ENCODE results near the gene STK11. TPM values are rescaled to one million over a fixed set of nuclear protein-coding genes. Genes with fewer than 3 reads are reported as not detected.

Gene STK11
- total and polyA plus RNA-seq, 2 experiments from 2014 or later, result 19.4 to 96.5 TPM

DNA sequence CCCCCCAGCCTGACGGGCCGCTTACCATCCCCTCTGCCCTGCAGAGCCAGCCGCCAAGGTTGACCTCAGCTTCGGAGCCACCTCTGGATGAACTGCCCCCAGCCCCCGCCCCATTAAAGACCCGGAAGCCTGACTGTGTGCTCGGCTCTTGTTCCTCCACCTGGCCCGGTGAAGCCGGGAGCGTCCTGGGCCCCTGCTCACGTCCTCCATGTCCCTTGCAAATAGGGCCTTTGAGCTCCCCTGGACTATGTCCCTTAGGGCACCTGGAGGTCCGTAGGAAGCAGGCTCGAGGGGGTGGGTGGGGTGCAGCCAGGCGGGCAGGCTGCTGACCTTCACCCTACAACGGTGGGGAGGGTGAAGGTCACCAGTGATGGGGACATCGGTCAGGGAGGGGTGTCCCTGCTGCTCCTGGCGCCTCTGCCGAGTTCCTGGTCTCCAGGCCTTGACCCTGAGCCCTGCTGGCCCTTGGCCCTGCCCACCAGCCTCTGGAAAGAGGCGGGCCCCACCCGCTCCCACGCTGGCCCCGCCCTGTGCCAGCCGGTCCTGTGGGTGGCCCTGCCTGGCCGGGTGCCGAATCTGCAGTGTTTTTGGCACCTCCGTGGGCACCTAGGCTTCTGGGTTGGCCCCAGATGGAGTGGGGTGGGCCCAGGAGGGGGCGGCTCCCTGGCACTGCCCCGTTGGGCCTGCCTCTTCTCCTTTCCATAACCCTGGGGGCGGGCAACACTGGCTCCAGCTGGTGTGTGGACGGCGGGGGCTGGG is 39.3 kb downstream of the STK11 start:
- Mint-ChIP-seq H3K27ac (peak overlapping the region; percentile 94), H3K4me1 (peaks cover 8% of the 10 kb centered on the region), H3K36me3 (ENCODE audit: low read depth) (peaks cover 4% of the 10 kb centered on the region; the same call in 2 of the 3 replicates), H3K9me3 (no peaks in the 10 kb centered on the region; the same call in 2 of the 3 replicates), H3K27me3 (ENCODE audit: insufficient read depth, low read depth, poor library complexity) (peaks cover 8% of the 10 kb centered on the region), H3K4me3 (peak overlapping the region; percentile 48; the same call in 2 of the 3 replicates)
- DNase-seq (ENCODE audit: low spot score), result no peak
- TF ChIP-seq ZNF114 (CRISPR knock-in tag; IDR thresholded peaks at IDR 0.05), result no peak
- TF ChIP-seq JUNB (IDR thresholded peaks at IDR 0.05; ENCODE audit: unreplicated experiment), result no peak
- TF ChIP-seq ZNF331 (CRISPR knock-in tag; IDR thresholded peaks at IDR 0.05; ENCODE audit: low read depth), result no peak
- no peak for TF ChIP-seq EZH2 (IDR thresholded peaks at IDR 0.05; ENCODE audit: low read depth, unreplicated experiment)
- no peak for TF ChIP-seq CREB1 (CRISPR knock-in tag; IDR thresholded peaks at IDR 0.05; ENCODE audit: low read depth)
- peaks cover 3% of the 10 kb centered on the region; the same call in 1 of the 2 replicates for H3K4me1 ChIP-seq (ENCODE audit: insufficient read depth)
- no peak overlapping the region for H3K27ac ChIP-seq (ENCODE audit: low read depth)
- no peak overlapping the region for H3K4me2 ChIP-seq
- no peaks in the 10 kb centered on the region for H3K36me3 ChIP-seq (ENCODE audit: insufficient read depth)
- peaks cover 7% of the 10 kb centered on the region for H3K79me2 ChIP-seq (replicated peaks; ENCODE audit: insufficient read depth)
- H4K20me1 ChIP-seq (replicated peaks; ENCODE audit: insufficient read depth), result peaks cover 3% of the 10 kb centered on the region; the same call in 1 of the 2 replicates
- ATAC-seq, result no peak
- peaks cover 18% of the 10 kb centered on the region for H3F3A ChIP-seq (replicated peaks; ENCODE audit: low read depth)
- H3K27me3 ChIP-seq (ENCODE audit: insufficient read depth), result no peaks in the 10 kb centered on the region
- no peak overlapping the region for H3K4me3 ChIP-seq
- H2AFZ ChIP-seq, result no peak overlapping the region
- H3K9me2 ChIP-seq (ENCODE audit: insufficient read depth), result no peaks in the 10 kb centered on the region

DNA sequence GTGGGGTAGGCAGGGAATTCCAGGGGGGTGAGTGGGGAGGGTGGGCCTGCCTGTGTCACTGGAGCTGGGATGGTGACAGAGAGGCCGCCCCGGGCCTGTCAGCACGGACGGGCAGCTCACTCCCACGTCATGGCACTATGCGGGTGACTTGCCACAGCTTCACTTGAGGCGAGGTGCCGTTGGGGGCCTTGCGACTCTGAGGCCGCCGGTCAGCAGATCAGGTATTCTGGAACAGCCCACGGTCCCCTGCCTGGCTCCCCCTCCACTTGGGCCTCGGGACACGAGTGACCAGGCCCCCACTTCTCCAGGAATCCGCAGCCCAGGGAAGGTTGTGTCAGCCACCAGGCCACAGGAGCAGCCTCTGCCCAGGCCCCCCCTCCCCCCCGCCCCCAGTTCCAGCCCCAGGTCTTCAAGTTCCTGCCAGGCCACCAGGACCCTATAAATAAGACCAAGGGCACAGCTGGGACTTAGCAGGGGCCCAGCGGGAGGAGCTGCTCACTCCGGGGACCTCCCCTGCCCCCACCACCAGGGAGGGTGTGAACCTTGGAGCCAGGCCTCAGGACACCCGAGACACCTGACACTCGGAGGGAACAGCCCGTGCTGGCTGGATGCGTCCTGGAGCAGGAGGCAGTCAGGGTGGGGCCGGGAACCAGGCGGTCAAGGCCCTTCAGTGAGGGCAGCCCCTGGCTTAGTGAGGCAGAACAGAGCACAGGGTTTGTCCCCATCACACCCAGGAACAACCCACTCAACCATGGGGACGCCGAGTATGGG is 40.1 kb downstream of the STK11 start:
- Mint-ChIP-seq H3K36me3 (ENCODE audit: low read depth) (peaks cover 5% of the 10 kb centered on the region; the same call in 2 of the 3 replicates), H3K4me3 (no peak overlapping the region), H3K9me3 (no peaks in the 10 kb centered on the region; the same call in 2 of the 3 replicates), H3K27ac (no peak overlapping the region), H3K27me3 (ENCODE audit: insufficient read depth, low read depth, poor library complexity) (peaks cover 8% of the 10 kb centered on the region), H3K4me1 (peaks cover 8% of the 10 kb centered on the region; the same call in 2 of the 3 replicates)
- Histone ChIP-seq H3K9me2 (ENCODE audit: insufficient read depth) (no peaks in the 10 kb centered on the region), H3K36me3 (ENCODE audit: insufficient read depth) (no peaks in the 10 kb centered on the region), H3K27me3 (ENCODE audit: insufficient read depth) (no peaks in the 10 kb centered on the region), H3K4me1 (ENCODE audit: insufficient read depth) (peaks cover 3% of the 10 kb centered on the region; the same call in 1 of the 2 replicates), H3F3A (replicated peaks; ENCODE audit: low read depth) (peaks cover 18% of the 10 kb centered on the region), H3K79me2 (replicated peaks; ENCODE audit: insufficient read depth) (peaks cover 9% of the 10 kb centered on the region), H2AFZ (no peak overlapping the region), H3K27ac (ENCODE audit: low read depth) (no peak overlapping the region), H4K20me1 (replicated peaks; ENCODE audit: insufficient read depth) (peaks cover 3% of the 10 kb centered on the region; the same call in 1 of the 2 replicates), H3K4me2 (no peak overlapping the region), H3K4me3 (no peak overlapping the region)
- TF ChIP-seq NANOG (IDR thresholded peaks at IDR 0.05; ENCODE audit: borderline replicate concordance) (no peak), CREB1 (CRISPR knock-in tag; IDR thresholded peaks at IDR 0.05; ENCODE audit: low read depth) (no peak), JUNB (IDR thresholded peaks at IDR 0.05; ENCODE audit: unreplicated experiment) (no peak), EZH2phosphoT487 (IDR thresholded peaks at IDR 0.05; ENCODE audit: unreplicated experiment) (no peak), STAT1 (IDR thresholded peaks at IDR 0.05; ENCODE audit: unreplicated experiment) (no peak)
- TF ChIP-seq, protein P1, sequence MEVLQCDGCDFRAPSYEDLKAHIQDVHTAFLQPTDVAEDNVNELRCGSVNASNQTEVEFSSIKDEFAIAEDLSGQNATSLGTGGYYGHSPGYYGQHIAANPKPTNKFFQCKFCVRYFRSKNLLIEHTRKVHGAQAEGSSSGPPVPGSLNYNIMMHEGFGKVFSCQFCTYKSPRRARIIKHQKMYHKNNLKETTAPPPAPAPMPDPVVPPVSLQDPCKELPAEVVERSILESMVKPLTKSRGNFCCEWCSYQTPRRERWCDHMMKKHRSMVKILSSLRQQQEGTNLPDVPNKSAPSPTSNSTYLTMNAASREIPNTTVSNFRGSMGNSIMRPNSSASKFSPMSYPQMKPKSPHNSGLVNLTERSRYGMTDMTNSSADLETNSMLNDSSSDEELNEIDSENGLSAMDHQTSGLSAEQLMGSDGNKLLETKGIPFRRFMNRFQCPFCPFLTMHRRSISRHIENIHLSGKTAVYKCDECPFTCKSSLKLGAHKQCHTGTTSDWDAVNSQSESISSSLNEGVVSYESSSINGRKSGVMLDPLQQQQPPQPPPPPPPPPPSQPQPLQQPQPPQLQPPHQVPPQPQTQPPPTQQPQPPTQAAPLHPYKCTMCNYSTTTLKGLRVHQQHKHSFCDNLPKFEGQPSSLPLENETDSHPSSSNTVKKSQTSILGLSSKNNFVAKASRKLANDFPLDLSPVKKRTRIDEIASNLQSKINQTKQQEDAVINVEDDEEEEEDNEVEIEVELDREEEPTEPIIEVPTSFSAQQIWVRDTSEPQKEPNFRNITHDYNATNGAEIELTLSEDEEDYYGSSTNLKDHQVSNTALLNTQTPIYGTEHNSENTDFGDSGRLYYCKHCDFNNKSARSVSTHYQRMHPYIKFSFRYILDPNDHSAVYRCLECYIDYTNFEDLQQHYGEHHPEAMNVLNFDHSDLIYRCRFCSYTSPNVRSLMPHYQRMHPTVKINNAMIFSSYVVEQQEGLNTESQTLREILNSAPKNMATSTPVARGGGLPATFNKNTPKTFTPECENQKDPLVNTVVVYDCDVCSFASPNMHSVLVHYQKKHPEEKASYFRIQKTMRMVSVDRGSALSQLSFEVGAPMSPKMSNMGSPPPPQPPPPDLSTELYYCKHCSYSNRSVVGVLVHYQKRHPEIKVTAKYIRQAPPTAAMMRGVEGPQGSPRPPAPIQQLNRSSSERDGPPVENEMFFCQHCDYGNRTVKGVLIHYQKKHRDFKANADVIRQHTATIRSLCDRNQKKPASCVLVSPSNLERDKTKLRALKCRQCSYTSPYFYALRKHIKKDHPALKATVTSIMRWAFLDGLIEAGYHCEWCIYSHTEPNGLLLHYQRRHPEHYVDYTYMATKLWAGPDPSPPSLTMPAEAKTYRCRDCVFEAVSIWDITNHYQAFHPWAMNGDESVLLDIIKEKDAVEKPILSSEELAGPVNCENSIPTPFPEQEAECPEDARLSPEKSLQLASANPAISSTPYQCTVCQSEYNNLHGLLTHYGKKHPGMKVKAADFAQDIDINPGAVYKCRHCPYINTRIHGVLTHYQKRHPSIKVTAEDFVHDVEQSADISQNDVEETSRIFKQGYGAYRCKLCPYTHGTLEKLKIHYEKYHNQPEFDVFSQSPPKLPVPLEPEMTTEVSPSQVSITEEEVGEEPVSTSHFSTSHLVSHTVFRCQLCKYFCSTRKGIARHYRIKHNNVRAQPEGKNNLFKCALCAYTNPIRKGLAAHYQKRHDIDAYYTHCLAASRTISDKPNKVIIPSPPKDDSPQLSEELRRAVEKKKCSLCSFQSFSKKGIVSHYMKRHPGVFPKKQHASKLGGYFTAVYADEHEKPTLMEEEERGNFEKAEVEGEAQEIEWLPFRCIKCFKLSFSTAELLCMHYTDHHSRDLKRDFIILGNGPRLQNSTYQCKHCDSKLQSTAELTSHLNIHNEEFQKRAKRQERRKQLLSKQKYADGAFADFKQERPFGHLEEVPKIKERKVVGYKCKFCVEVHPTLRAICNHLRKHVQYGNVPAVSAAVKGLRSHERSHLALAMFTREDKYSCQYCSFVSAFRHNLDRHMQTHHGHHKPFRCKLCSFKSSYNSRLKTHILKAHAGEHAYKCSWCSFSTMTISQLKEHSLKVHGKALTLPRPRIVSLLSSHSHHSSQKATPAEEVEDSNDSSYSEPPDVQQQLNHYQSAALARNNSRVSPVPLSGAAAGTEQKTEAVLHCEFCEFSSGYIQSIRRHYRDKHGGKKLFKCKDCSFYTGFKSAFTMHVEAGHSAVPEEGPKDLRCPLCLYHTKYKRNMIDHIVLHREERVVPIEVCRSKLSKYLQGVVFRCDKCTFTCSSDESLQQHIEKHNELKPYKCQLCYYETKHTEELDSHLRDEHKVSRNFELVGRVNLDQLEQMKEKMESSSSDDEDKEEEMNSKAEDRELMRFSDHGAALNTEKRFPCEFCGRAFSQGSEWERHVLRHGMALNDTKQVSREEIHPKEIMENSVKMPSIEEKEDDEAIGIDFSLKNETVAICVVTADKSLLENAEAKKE (CRISPR knock-in tag; IDR thresholded peaks at IDR 0.05), result no peak
- DNase-seq (ENCODE audit: low spot score), result no peak
- no peak for ATAC-seq

Measured in GM23338 (cell line).